Placental pericyte (primary cell): Measurements from ENCODE around the gene U2AF1L4. TPM values are rescaled to one million over a fixed set of nuclear protein-coding genes. Genes with fewer than 3 reads are reported as not detected.

Source experiments
- total RNA-seq: library from RNA; depleted of rRNA; stranded (reverse); fragments of >200 nt; gene quantifications from 2 replicates; pipeline ENCODE4 v1.2.3, GENCODE V29; 2012

The U2AF1L4 gene, protein sequence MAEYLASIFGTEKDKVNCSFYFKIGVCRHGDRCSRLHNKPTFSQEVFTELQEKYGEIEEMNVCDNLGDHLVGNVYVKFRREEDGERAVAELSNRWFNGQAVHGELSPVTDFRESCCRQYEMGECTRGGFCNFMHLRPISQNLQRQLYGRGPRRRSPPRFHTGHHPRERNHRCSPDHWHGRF
- 5.3 and 15.3 TPM in 2 replicates for total RNA-seq

DNA sequence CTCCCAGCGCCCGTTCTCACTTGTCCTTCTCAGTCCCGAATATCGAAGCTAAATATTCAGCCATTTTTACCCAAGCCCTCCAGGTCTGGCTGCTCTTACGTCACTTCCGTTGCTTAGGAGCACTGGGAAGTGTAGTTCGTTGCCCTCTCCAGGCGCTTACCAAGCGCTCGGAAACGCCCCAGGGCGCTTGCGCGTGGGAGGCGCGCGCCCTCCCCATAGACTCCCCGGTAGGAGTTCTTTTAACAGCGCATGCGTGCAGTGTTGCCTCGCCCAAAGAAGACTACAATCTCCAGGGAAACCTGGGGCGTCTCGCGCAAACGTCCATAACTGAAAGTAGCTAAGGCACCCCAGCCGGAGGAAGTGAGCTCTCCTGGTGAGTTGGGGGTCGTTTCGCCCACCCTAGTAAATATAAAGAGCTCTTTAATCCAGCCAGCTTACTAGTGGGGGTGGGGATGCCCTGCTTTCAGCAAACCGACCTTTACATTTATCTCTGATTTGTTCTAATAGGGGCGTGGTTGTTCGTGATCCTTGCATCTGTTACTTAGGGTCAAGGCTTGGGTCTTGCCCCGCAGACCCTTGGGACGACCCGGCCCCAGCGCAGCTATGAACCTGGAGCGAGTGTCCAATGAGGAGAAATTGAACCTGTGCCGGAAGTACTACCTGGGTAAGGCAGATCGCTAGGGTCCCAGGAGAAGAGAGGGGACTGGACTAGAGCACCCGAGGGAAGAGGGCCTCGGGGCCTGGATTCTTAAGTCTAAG, at the start of gene U2AF1L4, which contains the start of gene PSENEN:
Gene U2AF1L4 (minus strand): TSS at position 91 of the 759 bp plus-strand sequence. CDS start 27 bp downstream, at position 64.
Gene PSENEN (plus strand): TSS at position 324 of the 759 bp plus-strand sequence. CDS start 280 bp downstream, at position 604.

DNA sequence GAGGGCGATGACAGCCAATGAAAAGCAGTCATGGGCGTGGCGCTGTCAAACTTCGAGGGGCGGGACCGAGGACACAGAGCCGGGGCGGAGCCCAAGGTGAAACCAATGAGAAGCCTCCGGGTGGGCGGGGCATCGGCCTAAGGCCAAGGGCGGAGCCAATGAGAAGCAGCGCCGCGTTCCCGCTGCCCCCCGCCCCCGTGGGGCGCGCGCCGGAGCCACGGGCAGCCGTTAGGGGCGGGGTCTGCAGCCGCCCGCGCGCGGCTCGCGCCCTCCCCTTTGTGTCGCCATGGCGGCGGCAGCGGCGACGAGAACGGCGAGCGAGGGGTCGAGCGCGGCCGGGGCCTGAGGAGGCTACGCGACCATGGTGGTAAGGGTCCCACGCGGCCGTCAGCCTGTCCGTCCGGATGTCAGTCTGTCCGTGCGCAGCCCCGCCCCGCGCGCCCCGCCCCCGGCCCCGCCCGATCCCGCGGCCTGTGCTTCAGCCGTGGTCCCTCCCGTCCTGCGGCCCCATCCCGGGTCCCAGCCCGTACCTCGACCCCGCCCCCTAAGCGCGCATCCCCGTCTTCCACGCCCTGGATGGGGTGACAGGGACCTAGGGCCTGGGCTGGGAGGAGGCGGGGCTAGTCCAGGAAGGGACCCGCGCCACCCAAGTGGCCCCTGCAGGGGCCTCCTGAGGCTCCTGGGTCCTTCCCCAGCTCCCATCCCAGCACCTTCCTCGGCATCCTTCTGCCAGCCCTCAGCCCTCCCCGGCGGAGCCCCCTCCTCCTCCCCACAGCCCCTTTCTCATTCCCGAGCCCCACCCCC, 30.3 kb upstream of the U2AF1L4 start, which contains the start of gene ARHGAP33:
Gene ARHGAP33 (plus strand): TSS at position 267 of the 804 bp plus-strand sequence. CDS start 95 bp downstream, at position 362.

DNA sequence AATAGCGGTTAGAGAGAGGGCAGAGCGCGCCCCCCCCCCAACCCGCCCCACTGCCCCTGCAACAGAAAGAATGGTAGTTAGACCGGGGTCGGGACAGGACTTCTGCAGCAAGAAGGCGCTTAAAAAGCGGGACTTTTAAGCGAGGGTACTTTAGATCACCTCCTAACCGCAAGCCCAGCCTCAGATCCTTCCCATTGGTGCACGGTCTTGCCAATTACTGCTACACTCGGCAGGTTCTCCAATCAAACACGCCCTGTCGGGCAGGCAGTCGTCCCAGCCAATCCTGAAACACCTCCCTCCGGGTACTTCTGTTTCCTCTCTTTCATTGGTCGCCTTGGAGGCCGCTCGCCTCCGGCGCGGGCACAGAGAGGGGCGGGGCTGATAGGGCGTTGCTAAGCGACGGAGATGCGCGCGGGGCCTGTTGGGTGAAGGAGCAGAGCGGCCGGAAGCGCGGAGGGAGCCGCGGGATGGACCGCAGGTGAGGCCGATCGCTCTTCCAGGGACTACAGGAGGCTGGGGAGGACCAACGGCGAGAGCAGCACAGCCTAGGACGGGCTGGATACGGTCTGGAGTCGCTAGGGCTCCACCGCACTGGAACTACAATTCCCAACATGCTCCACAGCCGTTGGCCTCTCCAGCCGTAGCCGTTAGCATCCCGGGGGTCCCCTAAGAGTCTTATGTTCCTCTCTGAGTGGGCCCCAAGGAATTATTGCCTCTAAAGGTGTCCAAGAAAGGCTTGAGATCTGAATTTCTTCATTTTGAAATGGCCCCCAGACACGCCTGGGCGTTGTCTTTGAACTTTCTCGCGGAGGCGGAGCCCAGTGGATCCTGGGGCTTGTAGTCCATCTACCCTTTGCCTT, 12.8 kb upstream of the U2AF1L4 start, which contains the start of gene PROSER3:
Gene PROSER3 (plus strand): TSS at position 428 of the 860 bp plus-strand sequence. CDS start 40 bp downstream, at position 468.

DNA sequence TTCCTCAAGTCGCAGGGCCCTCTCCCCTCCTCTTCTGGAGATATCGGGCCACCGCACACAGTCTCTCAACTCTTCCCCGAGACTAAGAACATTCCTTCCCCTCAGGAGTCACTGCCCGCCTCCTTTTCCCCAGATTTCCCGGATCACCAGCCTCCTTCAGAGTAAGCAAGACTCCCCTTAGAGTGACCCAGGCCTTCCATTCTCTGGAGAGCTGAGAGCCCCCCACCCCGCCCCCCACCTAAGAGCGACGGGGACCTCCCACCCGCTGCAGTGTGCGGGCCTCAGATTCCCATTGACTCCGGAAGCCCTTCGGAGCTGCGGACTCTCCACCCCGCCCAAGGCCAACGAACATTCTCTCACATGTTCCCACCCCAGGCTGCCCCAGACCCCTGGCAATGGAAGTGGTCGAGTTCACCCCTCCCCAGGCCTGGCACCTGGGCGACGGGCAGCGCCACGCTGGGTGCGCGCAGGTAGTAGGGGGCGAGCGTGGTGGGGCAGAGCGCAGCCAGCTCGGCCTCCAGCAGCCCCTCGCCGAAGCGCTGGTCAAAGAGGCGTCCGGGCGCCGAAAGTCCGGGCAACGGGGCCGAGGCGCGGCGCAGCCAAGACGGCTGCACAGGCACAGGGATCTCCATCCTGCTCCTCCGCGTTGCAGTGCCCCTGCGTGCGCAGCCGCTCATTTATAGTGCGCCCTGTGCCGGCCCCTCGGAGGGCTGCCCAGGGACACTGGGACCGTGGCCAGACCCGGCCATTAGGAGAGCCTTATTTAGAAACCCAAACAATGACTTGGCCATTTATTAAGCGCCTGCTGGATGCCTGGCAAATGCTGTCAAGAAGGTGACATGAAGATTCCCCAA, 11.4 kb upstream of the U2AF1L4 start, which contains the start of gene HSPB6:
Gene HSPB6 (minus strand): TSS at position 653 of the 854 bp plus-strand sequence. CDS start 21 bp downstream, at position 632.

DNA sequence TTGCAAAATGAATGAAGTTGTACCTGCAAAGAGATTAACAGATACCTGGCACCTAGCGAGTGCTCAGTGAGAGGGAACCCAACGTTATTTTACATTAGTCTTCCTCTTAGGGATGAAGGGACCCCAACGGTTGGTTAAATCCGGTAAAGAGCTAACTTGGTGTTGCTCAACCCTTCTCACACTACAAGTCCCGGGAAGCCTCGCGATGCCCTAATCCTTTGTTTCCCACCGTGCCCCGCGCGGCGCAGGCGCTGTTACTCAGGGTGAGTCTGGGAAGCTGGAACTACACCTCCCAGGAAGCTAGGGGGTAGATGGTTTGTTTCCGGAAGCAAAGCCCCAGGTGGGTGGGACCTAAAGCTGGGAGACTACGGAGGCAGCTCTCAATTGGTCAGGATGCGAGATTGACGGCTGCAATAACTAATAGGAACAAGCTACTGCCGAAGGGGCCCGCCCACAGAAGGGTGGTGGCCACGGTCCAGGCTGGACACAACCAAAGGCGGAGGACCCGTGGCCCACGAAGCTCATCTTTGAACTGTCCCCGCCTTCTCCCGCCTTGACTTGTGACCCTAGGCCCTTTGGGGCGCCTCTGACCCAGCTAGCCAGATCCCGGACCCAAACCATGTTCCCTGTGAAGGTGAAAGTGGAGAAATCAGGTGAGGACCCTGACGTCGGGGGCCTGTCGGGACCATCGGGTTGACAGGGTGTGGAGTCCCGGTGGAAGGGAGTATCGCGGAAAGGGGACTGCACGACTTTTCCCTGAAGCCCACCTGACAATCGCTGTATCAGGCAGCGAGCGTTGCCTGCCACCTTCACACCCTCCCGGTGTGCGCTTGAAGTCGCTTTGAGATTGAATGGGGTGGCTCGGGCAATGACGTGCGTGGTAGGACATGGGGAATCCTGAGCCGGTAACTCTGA, 3.1 kb upstream of the U2AF1L4 start, which contains the start of gene LIN37:
Gene LIN37 (plus strand): TSS at position 471 of the 915 bp plus-strand sequence. CDS start 149 bp downstream, at position 620.

DNA sequence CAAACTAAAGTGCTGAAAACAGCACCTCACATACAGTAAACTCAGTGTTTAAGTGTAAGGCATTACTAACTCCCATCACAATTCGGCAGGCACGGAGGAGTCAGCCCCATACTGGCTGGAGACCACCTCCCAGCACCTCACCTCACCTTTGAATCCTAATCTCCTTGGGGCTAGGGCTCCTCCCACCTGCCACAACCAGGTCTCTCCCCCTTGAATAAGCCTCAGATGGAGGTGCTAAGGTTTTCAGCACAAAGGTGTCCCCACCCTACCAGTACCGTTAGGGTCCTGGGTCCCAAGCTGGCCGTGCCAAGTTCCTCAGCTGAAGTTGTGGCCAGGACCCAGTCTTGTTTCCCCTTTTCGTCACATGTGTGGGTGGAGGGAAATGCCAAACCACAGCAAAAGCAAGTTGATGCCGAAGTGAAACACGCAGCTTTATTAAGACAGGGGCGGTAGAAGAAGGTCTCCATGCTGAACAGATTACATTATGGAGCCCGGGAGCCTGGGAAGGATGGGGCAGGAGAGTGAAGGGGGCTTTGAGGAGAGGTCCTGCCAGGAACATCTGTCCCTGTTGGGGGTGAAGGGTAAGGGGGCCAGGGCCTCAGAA, 3.0 kb downstream of the U2AF1L4 start, which contains the start of gene IGFLR1:
Gene IGFLR1 (minus strand): TSS at position 332 of the 604 bp plus-strand sequence. CDS start 1,272 bp downstream, outside the sequence.

DNA sequence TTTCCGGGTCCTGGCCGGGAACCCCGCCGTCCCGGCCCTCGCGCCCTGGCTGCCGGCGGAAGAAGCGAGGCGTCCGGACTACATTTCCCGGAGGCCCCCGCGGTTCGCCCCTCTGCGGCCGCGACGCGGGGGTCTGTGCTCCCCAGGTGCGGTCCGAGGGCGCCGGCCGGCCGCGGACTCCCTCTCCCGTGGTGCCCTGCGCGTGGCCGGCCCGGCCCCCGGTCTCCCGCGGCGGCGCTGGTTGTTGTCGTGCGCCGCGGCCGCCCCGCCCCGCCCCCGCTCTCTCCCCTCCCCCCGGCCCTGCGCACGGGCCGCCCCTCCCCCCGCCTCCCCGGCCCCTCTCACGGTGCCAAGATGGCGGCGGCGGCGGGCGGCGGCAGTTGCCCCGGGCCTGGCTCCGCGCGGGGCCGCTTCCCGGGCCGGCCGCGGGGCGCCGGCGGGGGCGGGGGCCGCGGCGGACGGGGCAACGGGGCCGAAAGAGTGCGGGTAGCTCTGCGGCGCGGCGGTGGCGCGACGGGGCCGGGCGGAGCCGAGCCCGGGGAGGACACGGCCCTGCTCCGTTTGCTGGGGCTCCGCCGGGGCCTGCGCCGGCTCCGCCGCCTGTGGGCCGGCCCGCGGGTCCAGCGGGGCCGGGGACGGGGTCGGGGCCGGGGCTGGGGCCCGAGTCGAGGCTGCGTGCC, 27.4 kb downstream of the U2AF1L4 start, which contains the start of gene KMT2B:
Gene KMT2B (plus strand): TSS at position 339 of the 680 bp plus-strand sequence. CDS start 16 bp downstream, at position 355.

DNA sequence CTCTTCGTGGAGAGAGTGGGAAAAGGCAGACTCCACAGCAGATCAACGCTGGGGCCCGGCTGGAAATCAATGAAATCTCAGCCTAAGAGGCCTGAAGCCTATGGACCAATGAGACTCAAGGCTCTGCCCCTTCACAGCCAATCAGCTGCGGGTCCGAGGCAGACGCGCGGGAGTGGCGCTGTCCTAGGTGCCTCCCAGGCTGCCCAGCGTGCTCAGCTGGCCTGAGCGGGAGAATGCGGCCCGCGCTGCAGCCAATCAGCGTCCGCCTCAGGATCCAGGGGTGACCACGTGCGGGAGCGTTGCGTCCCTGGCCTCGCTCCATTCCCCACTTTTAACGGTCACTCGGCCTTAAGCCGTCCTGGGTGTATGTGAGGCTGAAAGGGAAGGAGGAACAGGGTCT, 41.0 kb downstream of the U2AF1L4 start, which contains the start of gene ZBTB32:
Gene ZBTB32 (plus strand): TSS at position 341 of the 400 bp plus-strand sequence. CDS start 10,069 bp downstream, outside the sequence.

Other genes starting within 250 kb of the U2AF1L4 start
- gene DMKN, start 231.8 kb downstream of the U2AF1L4 start, total RNA-seq, result 0.14 and 0.22 TPM in 2 replicates
- 0.14 TPM in 1 of 2 replicates, not detected in the other for gene SBSN, start 217.1 kb downstream of the U2AF1L4 start, total RNA-seq
- gene GAPDHS, start 212.0 kb downstream of the U2AF1L4 start, total RNA-seq, result not detected in 2 replicates
- 64.1 and 66.6 TPM in 2 replicates for gene TMEM147, start 199.8 kb downstream of the U2AF1L4 start, total RNA-seq
- not detected in 2 replicates for gene ATP4A, start 181.8 kb downstream of the U2AF1L4 start, total RNA-seq
- not detected in 2 replicates for gene PMIS2, start 159.2 kb downstream of the U2AF1L4 start, total RNA-seq
- gene HAUS5, start 132.7 kb downstream of the U2AF1L4 start, total RNA-seq, result 2.2 and 14.2 TPM in 2 replicates
- 74.6 and 76.2 TPM in 2 replicates for gene RBM42, start 116.4 kb downstream of the U2AF1L4 start, total RNA-seq
- 0.29 TPM in 1 of 2 replicates, not detected in the other for gene ETV2, start 103.7 kb downstream of the U2AF1L4 start, total RNA-seq
- gene COX6B1, start 97.1 kb downstream of the U2AF1L4 start, total RNA-seq, result 212 and 274 TPM in 2 replicates
- not detected in 2 replicates for gene UPK1A, start 78.9 kb downstream of the U2AF1L4 start, total RNA-seq
- not detected in 2 replicates for gene ZBTB32, start 40.9 kb downstream of the U2AF1L4 start, total RNA-seq
- gene KMT2B, start 27.4 kb downstream of the U2AF1L4 start, total RNA-seq, result 10.0 and 14.7 TPM in 2 replicates
- 0.66 and 1.9 TPM in 2 replicates for gene IGFLR1, start 3.0 kb downstream of the U2AF1L4 start, total RNA-seq
- 10.9 and 12.0 TPM in 2 replicates for gene PSENEN, start 233 bp upstream of the U2AF1L4 start, total RNA-seq
- gene LIN37, start 3.2 kb upstream of the U2AF1L4 start, total RNA-seq, result 17.9 and 29.1 TPM in 2 replicates
- gene HSPB6, start 11.6 kb upstream of the U2AF1L4 start, total RNA-seq, result 11.6 and 22.3 TPM in 2 replicates
- 10.9 and 17.6 TPM in 2 replicates for gene PROSER3, start 12.8 kb upstream of the U2AF1L4 start, total RNA-seq
- gene ARHGAP33, start 30.1 kb upstream of the U2AF1L4 start, total RNA-seq, result 2.2 and 5.0 TPM in 2 replicates
- not detected in 2 replicates for gene PRODH2, start 67.4 kb upstream of the U2AF1L4 start, total RNA-seq
- gene NPHS1, start 107.1 kb upstream of the U2AF1L4 start, total RNA-seq, result not detected in 2 replicates
- not detected in 2 replicates for gene KIRREL2, start 111.5 kb upstream of the U2AF1L4 start, total RNA-seq
- gene APLP1, start 123.2 kb upstream of the U2AF1L4 start, total RNA-seq, result 2.0 and 2.1 TPM in 2 replicates
- gene NFKBID, start 155.1 kb upstream of the U2AF1L4 start, total RNA-seq, result 5.3 and 6.4 TPM in 2 replicates
- gene HCST, start 157.1 kb upstream of the U2AF1L4 start, total RNA-seq, result 0.44 and 0.86 TPM in 2 replicates
- not detected in 2 replicates for gene TYROBP, start 162.9 kb upstream of the U2AF1L4 start, total RNA-seq
- gene LRFN3, start 191.0 kb upstream of the U2AF1L4 start, total RNA-seq, result 5.3 and 7.2 TPM in 2 replicates
- gene SDHAF1, start 249.8 kb upstream of the U2AF1L4 start, total RNA-seq, result 12.0 and 17.3 TPM in 2 replicates